CD14-positive monocyte (primary cell): ENCODE results near the gene EPG5. TPM values are rescaled to one million over a fixed set of nuclear protein-coding genes. Genes with fewer than 3 reads are reported as not detected.
"Not testable (repeated sequence)": the region's sequence is repeated elsewhere in the genome, so short reads cannot be mapped to it uniquely, and the experiment has no call there.

Source experiments
- DNase-seq, 3 donors: peaks; one replicate each; pipeline ENCODE4 v3.0.0-alpha.2; 2011 to 2022
- H2AFZ ChIP-seq: 2 replicates; pipeline ENCODE4 v1.6.0; 2012; ENCODE audit warnings: mild to moderate bottlenecking, low read depth, low read length, inconsistent platforms; ENCODE audit not compliant: insufficient read depth, poor library complexity, severe bottlenecking
- H3K27ac ChIP-seq, 2 donors: 1 replicate in 1 of 2; 2 replicates in 1 of 2; pipeline ENCODE4 v1.5.1; 2012 to 2013; ENCODE audit warnings: low read length in 2 of 2, control low read depth in 1 of 2, inconsistent platforms in 1 of 2, low read depth in 1 of 2, mild to moderate bottlenecking in 1 of 2
- H3K27me3 ChIP-seq, 2 donors: one replicate each; pipeline versions ENCODE4 v1.6.0 to v1.6.1; 2011 to 2013; ENCODE audit warnings: low read length in 2 of 2; ENCODE audit not compliant: control insufficient read depth in 2 of 2, insufficient read depth in 2 of 2
- H3K36me3 ChIP-seq, 2 donors: replicated peaks in 1 of 2; 1 replicate in 1 of 2; 2 replicates in 1 of 2; pipeline versions ENCODE4 v1.5.1 to v1.6.1; 2012 to 2013; ENCODE audit warnings: low read length in 2 of 2, control low read depth in 1 of 2, inconsistent platforms in 1 of 2, mild to moderate bottlenecking in 1 of 2; ENCODE audit not compliant: insufficient read depth in 2 of 2, control insufficient read depth in 1 of 2
- H3K4me1 ChIP-seq, 2 donors: 1 replicate in 1 of 2; 2 replicates in 1 of 2; pipeline versions ENCODE4 v1.5.1 to v1.6.1; 2012 to 2013; ENCODE audit warnings: low read length in 2 of 2, control low read depth in 1 of 2, inconsistent platforms in 1 of 2, mild to moderate bottlenecking in 1 of 2, moderate library complexity in 1 of 2; ENCODE audit not compliant: insufficient read depth in 2 of 2, control insufficient read depth in 1 of 2
- H3K4me2 ChIP-seq: replicated peaks from 2 replicates; pipeline ENCODE3; 2012; ENCODE audit warnings: low read length, moderate library complexity, mild to moderate bottlenecking; ENCODE audit not compliant: poor library complexity, severe bottlenecking; ENCODE audit errors: extremely low read depth
- H3K4me3 ChIP-seq, 3 experiments: fragments of 200-600 bp in 1 of 3; sonication (generic) in 1 of 3; replicated peaks in 1 of 3; 1 replicate in 2 of 3; 2 replicates in 1 of 3; pipeline ENCODE4 v1.5.1; 2011 to 2013; ENCODE audit warnings: low read length in 3 of 3, mild to moderate bottlenecking in 3 of 3, control low read depth in 2 of 3, low read depth in 2 of 3, inconsistent platforms in 1 of 3, moderate library complexity in 1 of 3
- H3K79me2 ChIP-seq: 2 replicates; pipeline ENCODE4 v1.6.0; 2012; ENCODE audit warnings: mild to moderate bottlenecking, control low read depth, inconsistent platforms, low read length, moderate library complexity; ENCODE audit not compliant: insufficient read depth
- H3K9ac ChIP-seq: 2 replicates; pipeline ENCODE4 v1.6.0; 2017; ENCODE audit warnings: low read length, mild to moderate bottlenecking; ENCODE audit not compliant: insufficient read depth, poor library complexity, severe bottlenecking
- H3K9me3 ChIP-seq, 2 donors: replicated peaks in 1 of 2; 1 replicate in 1 of 2; 2 replicates in 1 of 2; pipeline versions ENCODE4 v1.5.1 to v1.6.1; 2012 to 2013; ENCODE audit warnings: low read length in 2 of 2, control low read depth in 1 of 2; ENCODE audit not compliant: control insufficient read depth in 1 of 2, insufficient read depth in 1 of 2
- H4K20me1 ChIP-seq: 2 replicates; pipeline ENCODE4 v1.6.0; 2012; ENCODE audit warnings: mild to moderate bottlenecking, low read length, control low read depth, moderate library complexity; ENCODE audit not compliant: insufficient read depth
- H3K27ac Mint-ChIP-seq, 7 donors: one replicate each; pipeline ENCODE4 v1.8.0; 2020; ENCODE audit warnings: mild to moderate bottlenecking in 7 of 7, mixed read lengths in 7 of 7, moderate library complexity in 6 of 7, inconsistent platforms in 2 of 7
- H3K27me3 Mint-ChIP-seq, 3 donors: one replicate each; pipeline ENCODE4 v1.8.0; 2021 to 2022; ENCODE audit warnings: low read depth in 3 of 3, mild to moderate bottlenecking in 3 of 3, mixed read lengths in 3 of 3, moderate library complexity in 3 of 3, inconsistent platforms in 1 of 3
- H3K36me3 Mint-ChIP-seq, 2 donors: one replicate each; pipeline ENCODE4 v1.8.0; 2020; ENCODE audit warnings: mixed read lengths in 2 of 2, inconsistent platforms in 1 of 2, mild to moderate bottlenecking in 1 of 2
- H3K4me1 Mint-ChIP-seq: one replicate; pipeline ENCODE4 v1.8.0; 2020; ENCODE audit warnings: mild to moderate bottlenecking, mixed read lengths
- H3K4me3 Mint-ChIP-seq, 2 donors: one replicate each; pipeline ENCODE4 v1.8.0; 2020; ENCODE audit warnings: mild to moderate bottlenecking in 2 of 2, mixed read lengths in 2 of 2, moderate library complexity in 1 of 2
- H3K9me3 Mint-ChIP-seq, 7 donors: one replicate each; pipeline ENCODE4 v1.8.0; 2020 to 2022; ENCODE audit warnings: mixed read lengths in 7 of 7, mild to moderate bottlenecking in 6 of 7, moderate library complexity in 6 of 7, inconsistent platforms in 2 of 7
- CTCF ChIP-seq: fragments of 200-600 bp; IDR thresholded peaks from one replicate; pipeline ENCODE4 v1.8.0; 2022; ENCODE audit warnings: antibody characterized with exemption, mild to moderate bottlenecking
- WGBS: methylation state at CpG from one replicate; pipeline ENCODE4 v1.1.5; 2013; ENCODE audit warnings: missing lambda C conversion rate; ENCODE audit not compliant: insufficient coverage; 5-methylcytosine and 5-hydroxymethylcytosine counted together
- intact Hi-C, 2 donors: fragments of 100-400 bp; cut with micrococcal nuclease; formaldehyde crosslinking; loops; one replicate each; pipeline versions ENCODE4 v1.15.0 to v1.15.1; 2023
- polyA plus RNA-seq, 3 donors: library from polyadenylated mRNA; depleted of rRNA in 1 of 3; unstranded in 2 of 3; stranded (reverse) in 1 of 3; fragments of 300-500 nt in 2 of 3; fragments of >200 nt in 1 of 3; fragmentation: Illumina TruSeq in 2 of 3; gene quantifications; 1 replicate in 2 of 3; 2 replicates in 1 of 3; pipeline ENCODE4 v1.2.3, GENCODE V29; 2012 to 2021

Gene EPG5
- polyA plus RNA-seq, 3 donors, result 1.3 to 15.9 (median 1.4) TPM

- Mint-ChIP-seq H3K27me3 (peaks cover 0 to 3% (median 3%) of the 10 kb centered on the region in 3 donors), H3K36me3 (peaks cover 0 to 6% of the 10 kb centered on the region in 2 donors), H3K4me1 (peaks cover 66% of the 10 kb centered on the region), H3K4me3 (peak overlapping the region in 1 of 2 donors; percentile 94), H3K27ac (peak overlapping the region in 4 of 7 donors; percentile 40 to 96 (median 92)), H3K9me3 (peaks cover 0 to 3% (median 0%) of the 10 kb centered on the region in 7 donors)
- Histone ChIP-seq H3K9me3 (no peaks in the 10 kb centered on the region), H2AFZ (peak overlapping the region; percentile 91), H4K20me1 (no peaks in the 10 kb centered on the region), H3K4me3 (peak overlapping the region in 1 of 3 experiments; percentile 78), H3K79me2 (peaks cover 11% of the 10 kb centered on the region), H3K27ac (peak overlapping the region in 1 of 2 donors; percentile 92), H3K9ac (no peak overlapping the region), H3K27me3 (no peaks in the 10 kb centered on the region), H3K4me1 (peaks cover 50 to 57% of the 10 kb centered on the region in 2 donors), H3K36me3 (no peaks in the 10 kb centered on the region), H3K4me2 (peak overlapping the region; percentile 87)
- intact Hi-C loops, result loop anchor here in 1 of 2 donors (10.0 kb wide), 2 partner anchors 55 to 165 kb away; no protein-coding TSS in a partner anchor
- no peak for TF ChIP-seq CTCF
- WGBS, result 87% methylated on average over 9 of the region's 9 CpGs
- no peak for DNase-seq
Observed at GRCh38 chr18:45829855-45830254, 137.3 kb downstream of the EPG5 start.

DNA sequence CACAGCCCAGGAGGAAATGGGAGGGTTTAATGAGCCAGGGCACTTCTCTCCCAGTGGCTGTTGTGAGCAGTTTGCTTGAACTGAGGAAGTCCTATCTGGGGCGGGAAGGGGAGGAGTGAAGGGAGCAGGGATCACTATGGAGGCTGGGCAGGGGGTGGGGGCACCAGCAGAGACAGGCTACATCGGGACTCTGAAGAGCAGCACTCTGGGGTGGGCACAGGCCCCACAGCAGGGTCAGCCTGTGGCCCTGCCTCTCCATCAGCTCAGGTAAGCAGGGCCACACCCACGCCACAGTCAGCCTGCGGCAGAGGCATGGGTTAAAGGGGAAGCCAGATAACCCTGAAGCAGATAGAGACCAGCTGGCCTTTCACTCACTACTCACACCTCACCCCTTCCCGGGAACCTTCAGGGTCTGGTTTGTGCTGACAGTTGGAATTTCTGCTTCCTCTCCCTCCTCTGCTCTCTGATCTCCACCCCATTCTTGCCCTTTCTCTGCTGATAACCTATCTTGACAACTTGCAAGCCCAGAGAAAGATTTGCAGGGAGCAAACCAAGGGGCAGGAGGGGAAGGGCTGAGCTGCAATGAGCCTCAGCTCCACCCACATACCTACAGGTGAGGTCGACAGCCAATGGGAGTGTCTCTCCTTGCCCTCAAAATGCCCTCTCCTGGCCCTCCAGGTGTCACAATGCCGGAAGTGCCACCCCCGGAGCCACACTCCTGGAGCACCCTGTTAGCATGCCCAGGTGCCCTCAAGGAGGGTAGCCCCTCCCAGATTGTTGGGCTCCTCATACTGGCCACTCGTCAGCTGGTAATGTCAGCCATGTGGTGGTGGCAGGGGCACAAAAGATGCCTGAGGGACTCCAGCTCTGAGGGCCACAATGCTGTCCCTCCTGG is 138.0 kb downstream of the EPG5 start:
- peak overlapping the region; percentile 87 to 98 (median 93) for H3K27ac Mint-ChIP-seq
- WGBS, result 4% methylated on average over 3 of the region's 9 CpGs
- peaks cover 63% of the 10 kb centered on the region for H3K4me1 Mint-ChIP-seq
- peak overlapping the region; percentile 87 for H3K4me2 ChIP-seq
- H4K20me1 ChIP-seq, result no peaks in the 10 kb centered on the region
- H2AFZ ChIP-seq, result peak overlapping the region; percentile 91
- H3K27me3 Mint-ChIP-seq, result peaks cover 0 to 3% (median 0%) of the 10 kb centered on the region in 3 donors
- no peaks in the 10 kb centered on the region for H3K27me3 ChIP-seq
- H3K9ac ChIP-seq, result peak overlapping the region; percentile 64
- peaks cover 50 to 53% of the 10 kb centered on the region in 2 donors for H3K4me1 ChIP-seq
- H3K4me3 Mint-ChIP-seq, result peak overlapping the region; percentile 82 to 94
- peaks cover 11% of the 10 kb centered on the region for H3K79me2 ChIP-seq
- H3K9me3 Mint-ChIP-seq, result peaks cover 0 to 3% (median 0%) of the 10 kb centered on the region in 7 donors
- H3K9me3 ChIP-seq, result no peaks in the 10 kb centered on the region
- peak overlapping the region; percentile 44 to 78 (median 61) for H3K4me3 ChIP-seq
- intact Hi-C loops, result no loop called here
- no peaks in the 10 kb centered on the region for H3K36me3 ChIP-seq
- H3K36me3 Mint-ChIP-seq, result peaks cover 0 to 6% of the 10 kb centered on the region in 2 donors
- no peak for TF ChIP-seq CTCF
- peak overlapping the region; percentile 92 to 96 for H3K27ac ChIP-seq
- DNase-seq, result peak; percentile 52 to 60 (median 55)

DNA sequence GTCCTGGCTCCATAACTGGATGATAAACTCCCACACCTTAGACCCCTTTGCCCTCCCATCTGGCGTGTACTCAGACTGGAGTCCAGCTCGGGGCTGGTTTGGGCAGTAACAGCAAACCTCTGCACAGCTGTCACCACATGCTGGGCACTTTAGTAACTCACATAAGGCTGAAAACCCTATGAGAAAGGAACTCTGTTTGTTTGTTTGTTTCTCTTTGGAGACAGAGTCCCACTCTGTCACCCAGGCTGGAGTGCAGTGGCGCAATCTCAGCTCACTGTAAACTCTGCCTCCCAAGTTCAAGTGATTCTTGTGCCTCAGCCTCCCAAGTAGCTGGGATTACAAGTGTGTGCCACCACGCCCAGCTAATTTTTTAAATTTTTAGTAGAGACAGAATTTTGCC is 140.4 kb downstream of the EPG5 start:
- H3K27me3 Mint-ChIP-seq, H4K20me1 ChIP-seq, H3K36me3 Mint-ChIP-seq, H3K9me3 Mint-ChIP-seq, H3K27me3 ChIP-seq, intact Hi-C loops, H3K9me3 ChIP-seq, H2AFZ ChIP-seq, H3K4me3 ChIP-seq, H3K36me3 ChIP-seq, H3K4me2 ChIP-seq: not testable (repeated sequence)
- Mint-ChIP-seq H3K27ac (peak overlapping the region; percentile 87 to 98 (median 93)), H3K4me1 (peaks cover 58% of the 10 kb centered on the region), H3K4me3 (peak overlapping the region in 1 of 2 donors; percentile 30)
- H3K4me1 ChIP-seq, result peaks cover 50 to 53% of the 10 kb centered on the region in 2 donors
- H3K27ac ChIP-seq, result peak overlapping the region; percentile 92 to 96
- WGBS, result 78% methylated on average over 2 of the region's 4 CpGs
- H3K9ac ChIP-seq, result peak overlapping the region; percentile 51
- peaks cover 11% of the 10 kb centered on the region for H3K79me2 ChIP-seq
- DNase-seq, result peak in 2 of 3 donors; percentile 23 to 40
